Activated T-cell treated with anti-CD3 and anti-CD28 coated beads for 1 hour (primary cell): ENCODE data around the gene TNS1.
"Not testable (repeated sequence)": the region's sequence is repeated elsewhere in the genome, so short reads cannot be mapped to it uniquely, and the experiment has no call there.

ENCODE experiments used
- DNase-seq: peaks from one replicate; pipeline ENCODE4 v3.0.0-alpha.2; 2020; ENCODE audit warnings: low read depth

Gene TNS1

GRCh38 chr2:217795706-217796465 is 206.9 kb downstream of the TNS1 start:
- no peak for DNase-seq

- DNase-seq = no peak
Measured at GRCh38 chr2:217795067-217795466, 207.7 kb downstream of the TNS1 start.

DNA sequence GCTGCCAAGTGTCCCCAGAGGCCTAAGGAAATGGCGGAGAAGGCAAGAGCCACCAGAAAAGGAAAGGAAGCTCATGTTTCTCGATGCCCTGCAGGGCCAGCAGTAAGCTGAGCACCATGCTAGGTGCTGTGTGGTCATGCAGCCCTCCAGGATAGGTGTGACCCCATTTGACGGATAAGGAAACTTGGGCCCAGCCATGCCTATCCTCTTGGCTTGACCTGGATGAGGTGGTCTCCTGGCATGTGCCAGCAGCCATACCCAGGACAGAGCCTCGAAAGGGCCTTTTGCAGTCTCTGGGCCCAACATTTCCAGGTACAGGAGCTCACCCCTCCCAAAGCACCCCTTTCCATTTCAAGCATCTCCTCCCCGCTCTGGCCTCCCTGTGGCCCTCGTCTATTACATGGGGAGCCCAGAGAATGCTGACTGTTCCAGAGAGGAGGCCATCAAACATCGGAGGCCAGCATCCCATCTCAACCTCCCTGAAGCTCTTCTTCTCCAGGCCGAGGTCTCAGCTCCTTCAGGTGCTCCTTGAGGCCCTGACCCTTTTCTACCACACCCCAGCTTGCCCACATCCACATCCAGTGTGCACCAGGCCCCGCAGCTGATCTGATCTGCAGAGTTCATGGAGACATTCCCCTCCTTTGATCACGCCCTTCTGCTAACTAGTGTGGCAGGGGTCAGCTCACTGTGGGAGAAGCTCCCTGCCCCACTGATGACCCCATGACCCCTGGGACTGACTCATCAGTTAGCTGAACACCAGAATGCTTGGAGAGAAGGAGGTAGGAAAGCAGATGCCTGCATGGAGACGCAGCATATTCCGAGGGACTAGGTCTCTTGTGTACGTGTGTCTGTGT is 208.4 kb downstream of the TNS1 start:
- no peak for DNase-seq

GRCh38 chr2:217793566-217794132 is 209.1 kb downstream of the TNS1 start:
- no peak for DNase-seq

DNA sequence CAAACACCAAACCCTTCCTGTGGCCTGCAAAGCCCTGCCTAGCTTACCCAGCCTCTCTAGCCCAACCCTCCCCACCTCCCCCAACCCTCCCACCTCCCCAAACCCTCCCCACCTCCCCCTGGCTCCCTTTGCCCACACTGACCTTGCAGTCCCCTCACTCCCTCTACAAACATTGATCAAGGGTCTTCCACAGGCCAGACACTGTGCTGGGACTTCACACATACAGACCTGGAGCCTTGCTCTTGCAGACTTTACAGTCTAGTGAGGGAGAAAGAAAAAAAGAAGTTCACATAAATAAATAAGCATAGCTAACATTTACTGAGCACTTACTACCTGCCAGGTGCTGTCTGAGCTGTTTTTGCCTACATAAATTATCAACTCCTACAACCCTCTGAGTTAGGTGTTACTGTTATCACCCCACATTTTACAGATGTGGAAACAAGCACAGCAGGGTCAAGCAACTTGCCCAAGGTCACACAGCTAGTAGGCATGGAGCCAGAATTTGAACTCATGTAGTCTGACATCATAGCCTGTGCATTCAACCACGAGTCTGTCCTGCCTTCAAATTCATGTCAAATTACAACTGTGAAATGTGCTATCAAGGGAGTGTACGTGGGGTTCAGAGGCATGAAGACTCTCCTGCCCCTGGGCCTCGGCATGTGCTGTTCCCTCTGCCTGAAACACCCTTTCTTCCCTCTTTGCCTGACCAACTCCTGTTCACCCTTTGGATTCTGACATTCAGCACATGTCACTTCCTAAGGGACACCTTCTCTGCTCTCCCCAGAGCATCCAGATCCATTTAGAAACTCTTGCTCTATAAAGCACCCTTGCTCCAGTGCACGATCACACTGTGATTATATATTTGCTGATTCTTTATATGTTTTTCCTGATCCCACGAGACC is 209.9 kb downstream of the TNS1 start:
- no peak for DNase-seq

DNA sequence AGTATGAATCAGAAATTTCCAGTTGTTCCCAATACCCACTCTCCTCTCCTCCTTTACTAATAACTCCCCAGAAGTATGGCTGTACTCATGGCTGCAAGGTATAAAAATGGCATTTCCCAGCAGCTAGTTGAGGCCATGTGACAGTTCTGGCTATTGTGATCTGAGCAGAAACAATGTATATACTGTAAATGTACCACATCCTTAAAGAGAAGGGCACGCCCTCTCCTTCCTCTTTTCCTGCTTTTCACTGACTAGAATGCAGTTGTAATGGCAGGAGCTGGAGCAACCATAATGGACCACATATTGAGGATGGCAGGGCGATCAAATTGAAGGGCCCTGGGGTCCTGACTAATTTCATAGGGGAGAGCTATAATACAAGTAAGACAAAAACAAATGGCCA is 211.2 kb downstream of the TNS1 start:
- DNase-seq = no peak

GRCh38 chr2:217790681-217791392 is 212.0 kb downstream of the TNS1 start:
- no peak for DNase-seq

DNA sequence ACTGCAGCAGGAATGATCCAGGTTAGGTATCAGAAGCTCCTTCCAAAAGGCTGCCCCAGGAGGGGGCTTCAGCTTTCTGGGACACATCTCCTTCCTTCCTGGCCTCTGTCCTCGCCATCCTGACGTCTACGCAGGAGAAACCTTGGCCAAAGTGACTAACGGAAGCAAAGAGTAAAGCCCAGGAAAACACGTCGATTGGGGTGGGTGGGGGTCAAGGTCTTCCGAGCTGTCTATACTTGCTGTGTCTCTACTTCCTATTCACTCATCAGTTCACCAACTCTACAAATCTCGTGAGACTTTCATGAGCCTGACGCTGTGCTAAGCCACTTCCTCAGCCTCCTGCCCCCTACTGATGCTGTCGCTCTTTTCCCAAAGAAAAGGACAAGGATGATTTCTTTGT is 212.6 kb downstream of the TNS1 start:
- DNase-seq = no peak

- no peak for DNase-seq
Measured at GRCh38 chr2:217789736-217790181, 213.0 kb downstream of the TNS1 start.

DNA sequence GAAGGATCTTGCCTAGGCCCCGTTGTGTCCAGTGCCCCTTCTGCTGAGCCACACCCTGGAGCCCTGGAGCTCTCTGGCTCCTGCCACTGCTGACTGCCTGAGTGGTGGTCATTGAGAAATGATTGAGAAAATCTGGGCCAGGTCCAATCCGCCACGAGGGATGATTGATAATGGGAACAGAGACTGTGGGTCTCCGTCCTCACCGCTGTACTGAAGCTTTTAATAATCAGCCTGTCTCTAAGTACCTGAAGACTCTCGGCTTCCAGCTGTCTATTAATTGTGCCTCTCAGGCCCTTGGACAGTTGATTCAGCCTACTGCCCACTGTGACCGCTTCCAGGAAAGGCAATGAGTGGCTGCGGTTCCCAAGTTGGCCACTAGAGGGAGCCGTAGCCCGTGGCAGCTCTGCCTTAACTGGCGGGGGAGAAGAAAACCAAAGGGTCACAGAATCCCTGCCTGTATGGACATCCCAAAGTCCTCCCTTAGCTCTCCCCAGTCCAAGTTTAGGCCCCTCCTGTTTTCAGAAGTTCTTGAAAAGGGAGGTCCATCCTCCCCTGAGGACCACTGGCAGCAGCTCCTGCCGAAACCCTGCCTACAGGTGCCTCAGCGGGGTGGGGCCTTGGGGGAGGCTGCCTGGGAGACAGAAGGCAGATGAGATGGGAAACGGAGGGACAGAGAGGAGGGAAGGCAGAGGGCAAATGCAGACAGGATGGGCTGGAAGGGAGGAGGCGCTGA is 213.6 kb downstream of the TNS1 start:
- peak; percentile 63 for DNase-seq

DNA sequence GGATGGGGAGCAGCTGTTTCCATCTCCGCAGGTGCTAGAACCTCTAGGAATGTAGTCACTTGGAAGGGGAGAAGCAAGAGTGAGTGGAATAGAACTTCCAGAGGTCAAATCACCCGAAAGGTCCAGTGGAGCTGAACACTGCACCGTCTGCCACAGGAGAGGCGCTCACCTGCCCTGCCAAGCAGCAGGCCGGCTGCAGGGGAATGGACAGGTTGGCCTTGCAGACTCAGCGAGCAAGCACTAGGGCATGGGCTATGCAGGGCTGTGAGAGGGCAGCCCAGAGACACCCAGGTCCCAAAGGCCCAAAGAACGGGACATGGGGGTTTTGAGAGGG is 214.2 kb downstream of the TNS1 start:
- DNase-seq = no peak

- no peak for DNase-seq
Measured at GRCh38 chr2:217787160-217787877, 215.5 kb downstream of the TNS1 start.

DNA sequence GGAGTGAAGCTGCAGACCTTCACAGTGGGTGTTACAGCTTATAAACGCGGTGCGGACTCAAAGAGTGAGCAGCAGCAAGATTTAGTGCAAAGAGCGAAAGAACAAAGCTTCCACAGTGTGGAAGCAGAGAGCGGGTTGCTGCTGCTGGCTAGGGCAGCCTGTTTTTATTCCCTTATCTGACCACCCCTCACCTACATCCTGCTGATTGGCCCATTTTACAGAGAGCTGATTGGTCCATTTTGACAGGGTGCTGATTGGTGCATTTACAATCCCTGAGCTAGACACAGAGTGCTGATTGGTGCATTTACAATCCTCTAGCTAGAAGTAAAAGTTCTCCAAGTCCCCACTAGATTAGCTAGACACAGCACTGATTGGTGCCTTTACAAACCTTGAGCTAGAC is 216.2 kb downstream of the TNS1 start:
- not testable (repeated sequence) for DNase-seq

DNA sequence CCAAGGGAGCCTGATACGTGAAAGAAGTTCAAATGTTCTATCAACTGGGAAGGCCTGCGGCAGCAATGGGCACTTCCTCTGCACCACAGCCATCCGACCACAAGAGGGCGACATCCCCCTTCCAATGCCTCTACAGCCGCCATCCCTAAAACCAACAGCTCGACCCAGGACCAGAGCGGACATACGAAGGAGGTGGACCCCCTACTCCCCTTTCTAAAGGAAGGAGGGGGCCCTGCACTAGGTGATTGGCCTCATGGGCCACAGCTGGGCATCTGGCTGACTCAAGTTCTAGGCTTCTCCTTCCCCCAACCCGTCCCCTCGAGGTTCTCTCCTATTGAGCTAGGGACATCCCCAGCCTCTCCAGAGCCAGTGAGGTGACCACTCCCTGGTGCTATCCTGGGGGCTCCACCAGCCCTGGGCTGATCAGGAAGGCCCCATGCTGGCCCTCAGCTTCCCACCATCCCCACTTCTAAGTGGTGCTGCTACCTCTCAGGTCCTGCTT is 217.2 kb downstream of the TNS1 start:
- peak; percentile 69 for DNase-seq

- no peak for DNase-seq
Measured at GRCh38 chr2:217784996-217785543, 217.7 kb downstream of the TNS1 start.

DNA sequence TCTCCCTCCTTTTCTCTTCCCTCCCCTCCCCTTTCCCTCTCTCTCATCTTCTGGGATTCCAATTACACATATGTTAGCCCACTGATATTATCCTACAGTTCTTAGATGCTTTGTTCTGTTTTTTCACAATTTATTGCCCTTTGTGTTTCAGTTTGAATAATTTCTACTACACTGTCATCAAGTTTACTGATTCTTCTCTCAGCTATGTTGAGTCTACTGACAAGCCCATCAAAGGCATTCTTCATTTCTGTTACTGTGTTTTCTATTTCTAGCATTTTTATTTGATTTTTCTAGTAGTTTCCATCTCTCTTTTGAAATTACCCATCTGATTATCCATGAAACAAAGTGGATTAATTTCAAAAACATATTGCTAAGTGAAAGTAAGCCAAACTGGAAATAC is 219.6 kb downstream of the TNS1 start:
- no peak for DNase-seq

GRCh38 chr2:217777906-217778305 is 224.9 kb downstream of the TNS1 start:
- DNase-seq = no peak

GRCh38 chr2:217776631-217777030 is 226.2 kb downstream of the TNS1 start:
- no peak for DNase-seq

DNA sequence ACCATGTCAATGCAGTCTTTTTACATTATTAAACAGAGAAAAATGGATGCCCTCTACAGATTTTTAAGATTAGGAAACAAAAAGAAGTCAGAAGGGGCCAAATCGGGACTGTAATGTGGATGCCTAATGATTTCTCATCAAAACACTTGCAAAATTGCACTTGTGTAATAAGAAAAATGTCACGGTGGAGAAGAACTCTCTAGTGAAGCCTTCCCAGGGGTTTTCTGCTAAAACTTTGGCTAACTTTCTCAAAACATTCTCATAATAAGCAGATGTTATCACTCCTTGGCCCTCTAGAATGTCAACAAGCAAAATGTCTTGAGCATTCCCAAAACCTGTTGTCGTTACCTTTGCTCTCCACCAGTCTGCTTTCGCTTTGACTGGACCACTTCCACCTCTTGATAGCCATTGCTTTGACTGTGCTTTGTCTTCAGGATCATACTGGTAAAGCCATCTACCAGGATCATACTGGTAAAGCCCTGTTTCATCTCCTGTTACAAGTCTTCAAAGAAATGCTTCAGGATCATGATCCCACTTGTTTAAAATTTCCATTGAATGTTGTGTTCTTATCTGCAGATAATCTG is 226.8 kb downstream of the TNS1 start:
- no peak for DNase-seq
